ENCODE data around the gene SPDEF.

GRCh38 chr6:34555328-34555727, 801 bp downstream of the SPDEF start:
- TF ChIP-seq, protein P1, sequence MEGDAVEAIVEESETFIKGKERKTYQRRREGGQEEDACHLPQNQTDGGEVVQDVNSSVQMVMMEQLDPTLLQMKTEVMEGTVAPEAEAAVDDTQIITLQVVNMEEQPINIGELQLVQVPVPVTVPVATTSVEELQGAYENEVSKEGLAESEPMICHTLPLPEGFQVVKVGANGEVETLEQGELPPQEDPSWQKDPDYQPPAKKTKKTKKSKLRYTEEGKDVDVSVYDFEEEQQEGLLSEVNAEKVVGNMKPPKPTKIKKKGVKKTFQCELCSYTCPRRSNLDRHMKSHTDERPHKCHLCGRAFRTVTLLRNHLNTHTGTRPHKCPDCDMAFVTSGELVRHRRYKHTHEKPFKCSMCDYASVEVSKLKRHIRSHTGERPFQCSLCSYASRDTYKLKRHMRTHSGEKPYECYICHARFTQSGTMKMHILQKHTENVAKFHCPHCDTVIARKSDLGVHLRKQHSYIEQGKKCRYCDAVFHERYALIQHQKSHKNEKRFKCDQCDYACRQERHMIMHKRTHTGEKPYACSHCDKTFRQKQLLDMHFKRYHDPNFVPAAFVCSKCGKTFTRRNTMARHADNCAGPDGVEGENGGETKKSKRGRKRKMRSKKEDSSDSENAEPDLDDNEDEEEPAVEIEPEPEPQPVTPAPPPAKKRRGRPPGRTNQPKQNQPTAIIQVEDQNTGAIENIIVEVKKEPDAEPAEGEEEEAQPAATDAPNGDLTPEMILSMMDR (IDR thresholded peaks at IDR 0.05) = no peak
- TF ChIP-seq POLR2A (IDR thresholded peaks at IDR 0.05) (no peak), POLR2AphosphoS5 (IDR thresholded peaks at IDR 0.05) (no peak), EP300 (IDR thresholded peaks at IDR 0.05) (no peak)

All from suprapubic skin (tissue), 4 donors.